RPMI7951 (cell line): ENCODE measurements around the gene TARBP2. TPM values are rescaled to one million over a fixed set of nuclear protein-coding genes. Genes with fewer than 3 reads are reported as not detected.

ENCODE experiments used
- DNase-seq: peaks from one replicate; pipeline ENCODE4 v3.0.0-alpha.2; 2012; ENCODE audit warnings: low read depth
- total RNA-seq: library from RNA; depleted of rRNA; stranded (reverse); fragments of >200 nt; shearing (Covaris generic); gene quantifications from 2 replicates; pipeline ENCODE4 v1.2.3, GENCODE V29; 2014

TARBP2 gene
- total RNA-seq, 1 experiment from 2014 or later = 50.3 TPM

DNA sequence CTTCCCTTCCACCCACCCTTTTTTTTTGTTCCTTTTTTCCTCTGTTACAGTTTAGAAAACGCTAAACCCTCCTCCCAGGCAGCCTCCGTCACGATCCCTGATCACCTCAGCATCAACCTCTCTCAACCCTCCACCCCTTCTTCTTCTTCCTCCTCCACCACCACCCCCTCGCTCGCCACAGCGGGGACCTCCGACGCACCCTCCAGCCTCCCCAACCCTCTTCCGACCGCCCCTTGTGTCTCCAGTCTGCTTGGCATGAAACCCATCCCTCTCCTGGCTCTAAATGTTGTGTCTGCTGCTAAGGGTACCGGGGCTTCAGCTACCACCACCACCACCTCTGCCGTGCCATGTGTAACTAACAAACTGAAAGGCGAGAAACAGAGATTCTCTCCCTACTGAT is 26.3 kb upstream of the TARBP2 start:
- no peak for DNase-seq

DNA sequence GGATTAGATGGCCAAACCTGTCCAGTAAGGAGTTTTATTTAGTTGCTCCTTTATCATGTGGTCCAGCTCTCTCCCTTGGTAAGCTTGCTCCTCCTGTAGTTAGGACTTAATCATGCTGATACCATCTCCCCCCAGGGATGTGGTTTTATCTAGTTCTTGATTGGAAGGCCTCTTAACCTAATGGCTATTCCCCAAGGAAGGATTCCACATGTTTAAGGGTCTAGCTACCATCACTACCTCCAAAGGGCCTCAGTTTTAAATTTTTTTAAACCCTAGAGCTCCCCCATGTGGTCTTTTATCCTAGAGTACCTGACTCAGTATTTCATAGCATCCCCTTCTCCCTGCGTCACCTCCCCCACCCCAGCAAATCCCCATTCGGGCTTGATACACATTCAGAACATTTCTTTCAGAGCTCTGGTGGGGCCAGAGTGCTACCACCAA is 24.3 kb upstream of the TARBP2 start:
- DNase-seq = peak; percentile 24

DNA sequence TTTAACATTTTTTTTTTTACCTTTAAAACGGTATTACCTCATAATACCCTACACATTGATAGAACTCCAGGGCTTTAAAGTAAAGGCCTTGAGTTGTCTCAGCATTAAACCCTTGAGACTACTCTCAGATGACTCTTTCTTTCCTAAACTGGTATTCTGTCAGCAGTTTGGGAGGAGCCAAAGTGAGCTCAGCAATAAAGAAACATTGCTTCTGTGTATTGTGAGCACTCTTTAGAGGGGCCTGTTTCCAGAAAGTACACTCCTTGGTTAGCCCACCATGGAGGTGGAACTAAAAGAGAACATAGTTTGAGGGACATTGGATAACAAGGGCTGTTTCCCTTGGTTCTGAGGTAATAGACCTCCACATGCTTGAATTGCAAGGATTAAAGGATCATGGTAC is 22.2 kb upstream of the TARBP2 start:
- no peak for DNase-seq

DNA sequence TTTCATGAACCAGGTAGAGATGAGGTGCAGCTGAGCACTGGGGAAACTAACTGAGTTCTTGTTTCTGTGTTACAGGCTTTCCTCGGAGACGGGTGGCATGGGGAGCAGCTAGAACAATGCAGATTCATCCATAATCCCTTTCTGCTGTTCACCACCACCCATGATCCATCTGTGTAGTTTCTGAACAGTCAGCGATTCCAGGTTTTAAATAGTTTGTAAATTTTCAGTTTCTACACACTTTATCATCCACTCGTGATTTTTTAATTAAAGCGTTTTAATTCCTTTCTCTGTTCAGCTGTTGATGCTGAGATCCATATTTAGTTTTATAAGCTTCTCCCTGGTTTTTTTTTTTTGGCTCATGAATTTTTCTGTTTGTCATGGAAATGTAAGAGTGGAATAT is 21.8 kb upstream of the TARBP2 start:
- DNase-seq = no peak

DNA sequence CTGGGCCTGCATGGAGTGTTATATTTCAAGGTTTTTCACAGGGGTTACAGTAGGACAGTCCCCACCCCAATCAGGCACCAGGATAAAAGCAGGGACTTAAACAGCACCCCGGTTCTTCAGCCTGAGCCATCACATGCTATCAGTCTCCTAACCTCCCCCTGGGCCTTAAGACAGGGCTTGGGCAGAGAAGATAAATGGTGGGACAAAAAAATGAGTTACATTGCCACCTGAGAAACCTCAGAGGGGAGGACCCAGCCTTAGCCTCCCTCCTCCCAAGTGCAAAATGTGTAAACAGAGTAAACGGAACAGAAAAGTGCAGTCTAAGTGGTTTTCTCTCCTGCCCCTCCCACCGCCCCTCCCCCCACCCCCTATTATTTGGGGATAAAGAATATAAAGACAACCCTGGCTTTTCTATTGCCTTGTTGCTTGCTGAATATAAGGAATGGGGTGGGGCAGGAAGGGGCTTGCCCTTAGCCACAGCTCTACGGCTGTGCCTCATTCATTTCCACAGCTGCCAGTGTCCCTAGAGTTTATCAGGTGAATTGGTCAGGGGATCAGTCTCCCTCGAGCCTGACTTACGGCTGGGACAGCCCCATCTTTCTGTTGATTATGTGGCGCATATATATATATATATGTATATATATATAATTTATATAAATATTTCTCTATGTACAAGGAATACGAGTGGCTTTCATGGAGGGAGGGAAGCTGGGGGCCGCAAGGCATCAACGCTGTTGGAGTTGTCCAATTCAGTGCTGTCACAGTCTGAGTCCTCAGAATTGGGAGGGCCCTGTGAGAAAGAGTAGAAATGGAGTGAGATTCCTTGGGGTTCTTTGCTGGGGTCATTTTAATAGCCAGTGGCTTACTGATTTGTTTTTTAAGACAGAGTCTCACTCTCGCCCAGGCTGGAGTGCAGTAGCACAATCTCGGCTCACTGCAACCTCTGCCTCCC is 20.3 kb upstream of the TARBP2 start:
- no peak for DNase-seq

DNA sequence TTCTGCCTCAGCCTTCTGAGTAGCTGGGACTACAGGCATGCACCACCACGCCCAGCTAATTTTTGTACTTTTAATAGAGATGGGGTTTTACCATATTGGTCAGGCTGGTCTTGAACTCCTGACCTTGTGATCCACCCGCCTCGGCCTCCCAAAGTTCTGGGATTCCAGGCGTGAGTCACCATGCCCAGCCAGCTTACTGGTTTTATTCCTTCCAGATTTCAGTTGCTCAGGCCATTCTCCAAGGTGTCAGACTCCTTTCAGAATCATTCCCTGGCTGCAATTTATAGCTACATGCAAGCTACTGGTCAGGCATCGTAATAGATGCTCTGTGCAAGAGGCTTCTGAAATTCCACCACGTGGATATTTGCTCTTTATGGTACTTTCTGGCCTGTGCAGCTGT is 19.6 kb upstream of the TARBP2 start:
- peak; percentile 45 for DNase-seq

DNA sequence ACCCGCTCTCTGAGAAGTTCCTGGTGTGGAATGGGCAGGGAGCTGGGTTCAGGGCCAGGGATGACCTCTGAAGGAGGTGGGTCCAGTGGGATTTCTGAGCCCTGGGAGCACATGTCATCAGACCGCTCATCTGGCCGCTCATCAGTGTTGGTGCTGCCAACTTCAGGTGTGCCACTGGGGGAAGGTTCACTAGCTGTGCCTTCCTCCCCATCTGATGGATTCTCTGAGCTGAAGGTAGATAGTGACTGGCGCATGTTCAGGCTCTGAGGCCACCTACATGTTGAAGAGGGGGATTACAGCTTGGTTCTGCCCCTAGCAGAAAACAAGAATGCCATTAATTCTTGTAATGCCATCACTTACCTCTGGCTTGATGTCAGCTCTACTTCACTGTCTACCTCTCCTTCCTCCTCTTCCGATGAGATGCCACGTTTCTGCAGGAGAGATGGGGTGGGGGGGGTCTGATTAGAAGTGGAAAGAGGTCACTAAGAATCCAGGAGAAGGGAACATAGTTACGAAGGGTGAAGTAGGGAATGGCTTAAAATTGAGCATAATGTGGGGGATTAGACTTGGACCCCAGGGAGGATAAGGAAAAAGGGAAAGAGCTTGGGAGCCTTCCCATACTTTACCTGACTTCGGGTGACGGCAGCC is 19.0 kb upstream of the TARBP2 start:
- DNase-seq = no peak

DNA sequence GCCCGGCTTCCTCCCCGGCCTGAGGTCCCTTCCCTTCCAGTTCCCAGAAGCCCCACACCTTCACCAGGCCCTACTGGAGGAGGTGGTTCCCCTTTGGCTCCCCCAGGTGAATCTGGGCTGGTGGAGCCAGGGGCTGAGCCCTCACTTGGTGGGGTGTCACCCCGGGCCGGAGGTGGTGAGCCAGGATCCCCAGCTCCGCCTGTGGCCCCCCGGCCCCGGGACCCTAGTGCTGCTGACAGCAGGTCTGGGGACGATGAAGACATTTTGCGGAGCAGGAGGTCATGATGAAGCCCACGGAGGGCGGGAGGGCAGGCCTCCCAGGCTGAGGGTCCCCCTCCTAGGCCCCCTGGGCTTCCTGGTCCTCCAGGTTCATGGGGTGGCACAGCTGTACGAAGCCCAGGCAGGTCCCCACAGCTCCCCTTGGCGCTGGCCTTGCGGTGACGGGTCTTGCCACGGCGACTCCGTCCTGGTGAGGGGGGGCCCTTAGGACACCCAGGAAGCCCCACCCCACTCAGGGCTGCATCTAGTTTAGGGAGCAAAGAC is 18.4 kb upstream of the TARBP2 start:
- no peak for DNase-seq

DNA sequence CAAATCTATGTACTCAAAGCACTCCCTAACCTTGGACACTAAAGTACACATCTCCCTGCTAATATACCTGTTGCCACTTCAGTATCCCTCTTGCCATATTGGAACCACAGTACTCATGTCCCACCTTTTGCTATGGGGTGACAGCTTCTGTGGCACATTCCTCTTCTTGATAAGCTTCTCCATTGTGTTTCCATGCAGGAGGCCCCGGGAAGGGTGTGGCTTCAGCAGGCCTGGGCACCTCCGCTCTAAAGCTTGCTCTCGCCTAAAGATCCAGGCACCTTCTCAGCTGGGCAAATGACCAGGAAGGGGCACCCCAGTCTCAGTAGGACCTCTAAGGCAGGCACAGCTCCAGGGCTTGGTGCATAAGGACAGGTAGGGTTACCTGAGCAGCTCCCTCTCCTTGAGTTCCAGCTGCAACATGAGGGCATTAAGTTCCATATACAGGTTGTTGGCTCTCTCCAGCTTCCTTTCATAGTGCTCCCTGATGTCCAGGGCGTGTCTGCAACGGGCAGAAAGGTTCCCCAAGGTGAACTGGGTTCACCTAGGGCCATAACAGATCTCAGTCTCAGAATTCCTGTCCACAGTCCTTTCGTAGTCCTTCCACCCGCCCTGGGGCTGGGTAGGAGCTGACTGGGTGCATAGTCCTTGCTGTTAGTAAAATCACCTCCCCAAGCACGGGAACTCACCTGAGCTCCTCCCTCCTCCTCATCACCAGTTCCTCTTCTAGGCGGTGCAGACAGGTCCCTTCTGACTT is 17.7 kb upstream of the TARBP2 start:
- DNase-seq = no peak

DNA sequence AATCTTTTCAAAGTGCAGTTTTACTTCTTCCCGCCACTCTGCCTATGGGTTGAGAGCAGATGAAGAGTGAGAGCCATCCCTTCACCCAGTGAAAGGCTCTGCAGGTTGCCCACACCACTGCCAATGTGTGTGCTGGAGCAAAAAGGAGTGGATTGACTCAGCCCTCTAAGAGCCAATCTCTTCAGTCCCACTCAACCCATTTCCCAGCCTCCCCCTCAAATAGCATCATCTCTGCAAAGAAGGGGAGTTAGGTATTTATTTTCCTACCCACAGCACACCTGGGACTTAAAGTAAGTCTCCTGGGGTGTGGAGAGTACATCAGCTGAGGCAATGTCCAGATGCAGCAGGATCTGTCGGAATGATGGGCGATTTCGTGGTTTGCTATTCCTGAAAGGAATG is 17.1 kb upstream of the TARBP2 start:
- no peak for DNase-seq

DNA sequence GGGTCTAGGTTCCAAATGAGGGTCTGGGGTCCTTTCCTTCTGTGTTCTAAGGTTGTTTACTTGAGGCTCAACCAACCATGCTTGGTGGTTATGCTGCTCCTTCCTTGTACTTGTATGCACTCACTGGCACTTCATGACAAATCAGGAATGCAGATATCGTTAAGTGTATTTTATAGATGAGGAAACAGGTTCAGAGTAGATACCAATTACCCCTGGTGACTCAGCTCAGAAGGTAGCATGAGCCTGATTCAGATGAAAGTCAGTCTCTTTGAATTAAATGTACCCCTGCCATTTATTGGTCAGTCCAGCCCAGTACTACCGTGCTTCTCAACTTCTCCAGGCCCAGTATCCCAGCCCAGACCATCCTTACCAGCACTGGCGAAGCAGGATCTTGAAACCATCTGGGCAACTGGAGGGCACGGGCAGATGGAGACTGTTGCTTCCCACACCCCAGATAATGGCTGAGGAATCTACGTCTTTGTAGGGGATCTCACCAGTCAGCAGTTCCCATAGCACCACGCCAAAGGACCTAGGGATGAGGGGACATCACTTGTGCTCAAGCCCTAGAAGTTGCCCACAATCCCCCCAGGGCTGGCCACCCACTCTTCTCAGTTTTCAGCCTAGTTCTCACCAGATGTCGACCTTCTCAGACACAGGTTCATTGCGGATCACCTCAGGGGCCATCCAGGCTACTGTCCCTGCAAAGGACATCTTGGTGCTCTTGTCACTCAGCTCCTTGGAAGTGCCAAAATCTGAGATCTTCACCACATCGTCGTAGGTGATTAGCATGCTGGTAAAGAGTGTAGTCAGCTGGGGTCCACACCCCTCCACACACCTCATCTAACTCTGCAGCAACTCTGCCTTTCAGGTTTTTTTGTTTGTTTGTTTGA is 16.2 kb upstream of the TARBP2 start:
- DNase-seq = no peak

DNA sequence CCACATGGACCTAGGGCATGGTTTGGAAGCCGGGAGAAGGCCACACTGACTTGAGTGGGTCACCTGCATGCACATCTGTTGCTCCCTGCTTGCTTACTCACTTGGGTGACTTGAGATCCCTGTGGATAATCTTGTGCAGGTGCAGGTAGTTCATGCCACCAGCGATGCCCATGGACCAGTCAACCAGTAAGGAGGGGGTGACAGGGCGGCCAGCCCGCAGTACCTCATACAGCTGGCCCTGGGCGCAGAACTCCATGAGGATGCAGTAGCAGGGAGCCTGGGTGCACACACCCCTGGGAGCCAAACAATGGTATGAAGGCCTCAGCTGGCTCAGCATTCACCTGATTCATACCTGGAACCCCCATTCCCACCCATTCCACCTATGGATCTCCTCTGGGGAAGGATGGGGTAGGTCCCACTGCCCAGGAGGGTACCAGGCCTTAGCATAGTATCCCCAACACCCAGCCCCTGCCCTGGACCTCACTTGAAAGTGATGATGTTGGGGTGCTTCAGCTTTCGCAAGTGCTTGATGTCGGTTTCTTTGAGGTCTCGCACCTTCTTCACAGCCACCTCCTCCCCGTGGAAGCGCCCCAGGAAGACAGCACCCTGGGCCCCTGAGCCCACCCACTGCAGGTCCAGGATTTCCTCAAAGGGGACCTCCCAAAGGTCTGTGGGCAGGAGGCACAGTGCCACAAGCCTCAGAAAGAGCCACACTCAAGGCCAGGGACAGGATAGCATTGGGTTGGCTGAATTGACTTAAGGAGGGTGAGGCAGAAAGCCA is 14.9 kb upstream of the TARBP2 start:
- DNase-seq = no peak

DNA sequence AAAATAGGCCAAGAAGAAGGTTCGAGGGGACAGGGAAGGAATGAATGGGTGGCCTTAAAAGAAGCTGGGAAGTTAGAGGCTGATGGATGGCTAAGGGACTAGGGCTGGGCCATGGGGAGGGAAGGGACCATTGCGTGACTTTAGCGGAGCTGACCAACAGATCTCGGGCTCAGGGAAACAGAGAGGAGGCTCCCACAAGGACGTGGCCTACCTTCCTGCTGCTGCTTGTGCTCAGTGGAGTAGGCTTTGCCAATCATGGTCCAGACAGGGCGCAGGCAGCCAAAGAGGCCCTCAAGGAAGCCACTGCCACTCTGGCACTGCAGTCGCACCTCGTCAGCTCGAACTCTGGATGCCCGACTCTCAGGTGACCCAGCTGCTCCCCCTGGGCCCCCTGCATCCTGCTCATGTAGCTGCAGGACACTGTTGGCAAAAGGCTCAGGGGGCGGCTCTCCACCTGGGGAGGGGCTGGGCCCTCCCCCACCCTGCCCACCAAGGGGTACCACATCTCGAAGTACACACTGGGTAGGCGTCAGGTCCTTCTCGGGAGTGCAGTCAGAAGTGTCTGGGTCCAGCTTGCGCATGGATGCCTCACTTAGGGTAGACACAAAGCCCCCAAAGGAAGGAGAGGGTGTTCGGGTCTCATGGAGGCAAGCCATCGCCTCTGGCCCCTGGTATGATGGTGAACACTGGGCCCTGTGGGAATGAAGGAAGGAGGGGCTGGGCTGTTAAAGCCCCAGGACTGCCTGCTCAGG is 14.2 kb upstream of the TARBP2 start:
- no peak for DNase-seq

DNA sequence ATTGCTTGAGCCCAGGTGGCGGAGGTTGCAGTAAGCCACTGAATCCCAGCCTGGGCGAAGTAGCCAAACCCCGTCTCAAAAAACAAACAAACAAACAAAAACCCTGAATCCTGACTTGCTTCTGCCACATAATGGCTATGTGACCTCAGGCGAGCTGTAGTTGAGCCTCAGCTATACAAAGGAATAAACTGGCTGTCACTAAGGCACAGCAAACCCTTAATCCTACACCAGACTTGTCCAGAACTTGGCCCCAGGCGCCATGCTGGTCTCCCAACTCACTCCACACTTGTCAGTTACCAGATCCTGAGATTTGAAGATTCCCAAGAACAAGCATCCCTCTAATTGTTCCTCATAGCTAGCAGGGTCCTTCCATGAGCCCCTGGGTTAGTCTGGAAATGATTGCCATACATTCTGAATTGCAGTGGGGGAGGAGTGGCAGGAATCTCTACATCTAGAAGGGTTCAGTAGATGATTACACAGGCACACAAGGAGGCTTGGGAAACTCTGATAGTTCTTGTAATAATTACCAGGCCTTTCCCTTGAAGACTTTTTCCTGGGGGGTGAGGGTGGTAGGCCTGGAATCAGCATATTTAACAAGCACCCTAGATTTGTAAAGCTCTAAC is 11.7 kb upstream of the TARBP2 start:
- no peak for DNase-seq

DNA sequence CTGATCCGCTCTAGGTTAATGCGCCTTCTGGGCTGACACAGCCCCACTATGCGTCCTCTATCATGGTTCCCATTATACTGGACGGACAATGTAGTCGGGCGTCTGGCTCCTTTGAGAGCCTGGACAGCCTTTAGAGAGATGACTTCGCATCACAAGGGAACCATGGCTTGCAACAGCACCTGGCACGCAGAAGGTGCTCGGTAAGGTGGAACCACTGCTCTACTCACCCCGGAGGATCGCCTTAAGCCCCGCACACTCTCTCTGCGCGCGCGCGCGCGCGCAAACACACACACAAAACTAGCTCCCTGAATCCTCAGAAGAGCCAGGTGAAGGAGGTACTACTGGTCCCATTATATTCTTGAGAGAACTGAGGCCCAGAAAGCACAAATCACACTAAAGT is 8.9 kb upstream of the TARBP2 start:
- DNase-seq = no peak

DNA sequence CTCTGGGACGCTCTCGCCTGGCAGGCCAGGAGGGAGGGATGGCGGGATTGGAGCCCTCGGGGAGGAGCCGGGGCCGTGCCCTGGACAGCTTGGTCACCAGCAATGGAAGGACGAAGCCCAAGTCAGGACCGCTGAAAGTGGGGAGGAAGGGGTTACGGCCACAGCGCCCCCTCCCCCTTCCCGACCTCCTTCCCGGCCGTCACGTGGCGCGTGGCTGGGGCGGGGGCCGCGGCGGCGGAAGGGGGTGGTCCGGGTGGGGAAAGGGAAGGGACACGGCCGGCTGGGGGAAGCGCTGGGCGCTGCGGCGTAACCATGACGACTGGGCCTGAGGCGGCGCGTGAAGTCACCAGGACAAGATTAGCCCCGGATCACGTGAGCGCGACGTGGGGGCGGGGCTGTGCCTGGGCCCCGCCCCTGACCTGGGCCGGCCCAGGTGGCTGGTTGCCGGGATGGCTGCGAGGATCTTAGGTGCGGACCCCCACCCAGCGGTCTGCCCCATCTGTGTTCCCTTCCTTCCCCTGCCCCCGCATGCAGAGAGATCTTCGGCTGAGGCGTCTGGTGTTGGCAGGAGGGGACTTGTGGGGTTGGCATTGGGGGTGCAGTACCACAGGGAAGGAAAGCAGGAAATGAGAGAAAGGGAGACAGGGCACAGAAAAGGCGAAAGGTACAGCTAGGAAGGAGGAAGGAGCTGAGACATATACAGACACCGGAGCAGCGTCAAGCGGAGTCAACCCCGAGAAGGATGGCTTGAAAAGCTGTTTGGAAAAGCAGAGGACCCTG is 8.1 kb upstream of the TARBP2 start:
- peak; percentile 82 for DNase-seq

DNA sequence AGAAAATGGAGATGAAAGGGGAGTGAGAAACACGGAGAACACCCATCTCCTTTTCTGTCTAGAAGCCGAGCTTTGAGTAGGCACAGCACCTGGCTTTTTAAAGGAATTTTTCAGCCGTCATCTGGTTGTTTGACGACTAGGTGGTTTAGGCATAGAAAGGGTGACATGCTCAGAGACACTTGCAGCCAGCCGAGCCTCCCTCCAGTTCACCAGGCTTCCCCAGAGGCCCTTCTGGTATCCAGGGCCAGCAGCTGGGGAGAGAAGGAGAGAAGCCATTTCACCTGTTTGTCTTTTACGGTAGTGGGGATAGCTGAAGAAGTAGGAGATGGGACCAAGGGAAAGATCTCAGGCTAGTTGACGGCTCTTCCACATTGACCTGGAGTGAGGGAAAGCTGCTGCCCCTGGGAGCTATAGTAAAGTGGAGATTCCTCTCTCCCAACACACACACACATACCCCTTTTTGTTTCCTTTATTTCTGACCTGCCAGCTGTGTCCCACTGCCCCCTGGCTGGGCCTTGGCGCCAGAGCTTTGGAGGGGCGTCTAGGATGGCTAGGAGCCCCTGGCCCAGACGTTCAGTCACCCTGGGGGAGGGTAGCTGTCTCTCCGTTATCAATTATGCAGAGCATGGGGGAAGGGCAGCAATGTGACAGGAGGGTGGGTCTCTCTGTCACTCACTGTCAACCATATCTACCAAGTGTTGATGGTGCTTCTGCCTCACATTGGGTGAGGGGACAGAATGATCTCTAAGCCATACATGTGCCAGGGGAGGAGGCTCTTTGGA is 7.3 kb upstream of the TARBP2 start:
- DNase-seq = no peak
